Activated T-helper 17 cell treated with anti-CD3 and anti-CD28 coated beads, Interleukin-2, amount 50 U/mL, for 72 hours (primary cell): ENCODE measurements around the gene WEE2. TPM values are rescaled to one million over a fixed set of nuclear protein-coding genes. Genes with fewer than 3 reads are reported as not detected.

ENCODE experiments used
- ATAC-seq: fragments of 150-1000 bp; cut with Tn5 transposase; replicated peaks from 2 replicates; pipeline ENCODE4 v1.10.0; 2021; ENCODE audit warnings: mild to moderate bottlenecking, moderate library complexity
- H3K27ac Mint-ChIP-seq: one replicate; pipeline ENCODE4 v1.8.0; 2022; ENCODE audit warnings: mixed read lengths
- H3K27me3 Mint-ChIP-seq: one replicate; pipeline ENCODE4 v1.8.0; 2022; ENCODE audit warnings: mixed read lengths
- H3K36me3 Mint-ChIP-seq: one replicate; pipeline ENCODE4 v1.8.0; 2022; ENCODE audit warnings: low read depth, mild to moderate bottlenecking, mixed read lengths
- H3K4me1 Mint-ChIP-seq: one replicate; pipeline ENCODE4 v1.8.0; 2022; ENCODE audit warnings: mixed read lengths
- H3K4me3 Mint-ChIP-seq: one replicate; pipeline ENCODE4 v1.8.0; 2022; ENCODE audit warnings: mild to moderate bottlenecking, mixed read lengths
- H3K9me3 Mint-ChIP-seq: one replicate; pipeline ENCODE4 v1.8.0; 2022; ENCODE audit warnings: mixed read lengths
- total RNA-seq, 2 donors: library from RNA; stranded (reverse); gene quantifications; one replicate each; pipeline ENCODE4 v1.2.3, GENCODE V29; 2022

Gene WEE2
- total RNA-seq = under 1 TPM in 1 of 2 donors, not detected in 1; 0.13 TPM

DNA sequence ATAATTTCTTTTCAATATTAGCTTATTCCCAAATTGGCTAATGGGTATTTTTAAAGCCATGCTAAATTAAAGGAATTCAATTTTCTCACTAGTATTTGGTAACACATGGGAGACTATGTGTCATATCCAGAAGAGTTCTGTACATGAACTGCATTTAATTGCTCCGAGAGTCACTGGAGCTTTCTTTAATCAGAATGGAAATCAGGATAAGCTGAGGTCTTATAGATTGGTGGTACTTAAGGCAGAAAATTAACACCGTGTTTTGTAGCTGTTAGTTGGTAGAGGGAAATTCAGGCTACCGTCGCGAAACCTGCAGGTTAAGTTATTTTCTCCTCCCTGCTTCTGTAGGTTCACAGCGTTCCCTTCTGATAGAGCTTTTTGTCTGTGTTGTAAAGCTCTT lies at the start of gene WEE2:
Gene WEE2, plus strand, starts transcription at position 3 of the 400 bp plus-strand sequence. CDS start 406 bp downstream, outside the sequence.
- H3K4me3 Mint-ChIP-seq = no peak within 1 kb of the TSS
- no peaks in the 10 kb centered on the region for H3K4me1 Mint-ChIP-seq
- ATAC-seq = no peak
- no peaks in the 10 kb centered on the region for H3K9me3 Mint-ChIP-seq
- peaks cover 3% of the 10 kb centered on the region for H3K27me3 Mint-ChIP-seq
- no peak within 1 kb of the TSS for H3K27ac Mint-ChIP-seq
- H3K36me3 Mint-ChIP-seq = no peaks in the 10 kb centered on the region

DNA sequence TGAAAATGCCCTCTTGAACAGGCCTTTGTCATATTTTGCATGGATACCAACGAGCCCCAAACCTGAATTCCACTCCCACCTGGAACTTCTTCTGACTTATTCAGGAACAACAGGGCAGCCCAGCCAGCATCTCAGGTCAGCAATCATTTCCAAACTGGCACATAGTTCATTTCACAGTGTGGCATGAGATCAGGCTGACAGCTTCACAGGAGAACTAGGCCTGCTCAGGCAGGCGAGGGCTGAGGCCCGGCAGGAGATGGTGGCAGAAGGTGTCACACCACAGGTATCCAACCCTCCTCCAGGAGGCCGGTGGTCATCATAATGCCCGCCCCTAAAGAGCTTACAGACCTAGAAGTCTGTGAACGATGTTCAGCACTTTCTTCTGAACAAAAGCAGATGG lies 48.7 kb upstream of the WEE2 start:
- ATAC-seq = no peak
- peak overlapping the region; percentile 65 for H3K27ac Mint-ChIP-seq
- H3K36me3 Mint-ChIP-seq = peaks cover 91% of the 10 kb centered on the region
- H3K4me3 Mint-ChIP-seq = no peak overlapping the region
- H3K9me3 Mint-ChIP-seq = no peaks in the 10 kb centered on the region
- no peaks in the 10 kb centered on the region for H3K27me3 Mint-ChIP-seq
- peaks cover 3% of the 10 kb centered on the region for H3K4me1 Mint-ChIP-seq

DNA sequence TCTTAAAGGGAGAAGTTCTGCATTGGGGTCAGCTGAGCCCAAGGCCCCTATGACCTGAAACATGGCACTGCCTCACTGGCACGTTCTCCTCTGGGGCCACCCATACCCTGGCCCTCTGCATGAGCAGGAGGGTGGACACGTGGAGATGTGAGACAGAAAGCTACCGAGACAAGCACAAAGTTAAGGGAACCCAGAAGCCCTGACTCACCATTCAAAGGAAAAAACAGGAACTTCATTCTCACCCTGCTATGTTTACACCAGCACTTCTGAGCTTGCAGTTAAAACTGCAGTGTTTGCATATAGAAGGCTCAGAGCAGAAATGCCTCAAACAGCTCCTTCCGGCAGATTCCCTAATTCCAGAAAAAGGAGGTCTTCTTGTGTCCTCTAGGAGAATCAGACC lies 47.9 kb upstream of the WEE2 start:
- peak; percentile 42 for ATAC-seq
- peak overlapping the region; percentile 65 for H3K27ac Mint-ChIP-seq
- H3K9me3 Mint-ChIP-seq = no peaks in the 10 kb centered on the region
- no peak overlapping the region for H3K4me3 Mint-ChIP-seq
- no peaks in the 10 kb centered on the region for H3K4me1 Mint-ChIP-seq
- peaks cover 89% of the 10 kb centered on the region for H3K36me3 Mint-ChIP-seq
- H3K27me3 Mint-ChIP-seq = no peaks in the 10 kb centered on the region

DNA sequence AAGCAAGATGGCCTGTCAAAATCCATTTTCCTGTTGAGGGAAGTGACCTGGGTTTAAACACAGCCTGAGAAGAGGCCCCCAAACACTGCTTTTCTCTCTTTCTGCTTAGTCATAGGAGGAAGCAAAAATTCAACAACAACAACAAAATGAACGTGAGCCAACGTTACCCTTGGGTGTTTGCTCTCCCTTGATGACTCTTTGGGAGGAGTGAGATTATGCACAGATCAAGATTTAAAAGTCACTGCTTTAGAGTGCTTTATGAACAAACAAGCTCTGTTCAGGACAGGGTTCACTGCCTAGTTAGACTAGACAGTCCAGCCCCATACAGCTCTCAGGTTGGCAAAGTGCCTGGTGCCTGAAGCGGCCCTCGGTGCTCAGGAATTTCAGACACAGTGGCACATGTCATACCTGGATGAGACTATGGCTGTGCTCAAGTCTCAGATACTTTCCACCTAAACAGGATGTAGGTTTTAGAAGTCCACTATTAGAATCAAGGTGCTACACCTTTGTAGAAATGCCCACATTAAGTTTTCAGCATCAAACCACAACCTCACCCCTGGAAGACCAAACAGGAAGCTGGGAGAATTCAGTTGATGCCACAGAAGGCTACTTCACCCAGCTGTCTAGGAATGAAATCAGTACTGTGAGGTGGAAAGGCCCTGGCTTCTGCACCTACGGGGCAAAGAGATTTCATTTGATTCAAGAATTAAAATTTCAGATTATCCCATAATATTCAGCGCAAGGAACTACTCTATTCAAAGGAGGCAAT lies 44.9 kb upstream of the WEE2 start:
- peaks cover 6% of the 10 kb centered on the region for H3K4me1 Mint-ChIP-seq
- peaks cover 73% of the 10 kb centered on the region for H3K36me3 Mint-ChIP-seq
- no peak overlapping the region for H3K4me3 Mint-ChIP-seq
- peak; percentile 32 for ATAC-seq
- H3K27ac Mint-ChIP-seq = peak overlapping the region; percentile 61
- H3K27me3 Mint-ChIP-seq = no peaks in the 10 kb centered on the region
- no peaks in the 10 kb centered on the region for H3K9me3 Mint-ChIP-seq

DNA sequence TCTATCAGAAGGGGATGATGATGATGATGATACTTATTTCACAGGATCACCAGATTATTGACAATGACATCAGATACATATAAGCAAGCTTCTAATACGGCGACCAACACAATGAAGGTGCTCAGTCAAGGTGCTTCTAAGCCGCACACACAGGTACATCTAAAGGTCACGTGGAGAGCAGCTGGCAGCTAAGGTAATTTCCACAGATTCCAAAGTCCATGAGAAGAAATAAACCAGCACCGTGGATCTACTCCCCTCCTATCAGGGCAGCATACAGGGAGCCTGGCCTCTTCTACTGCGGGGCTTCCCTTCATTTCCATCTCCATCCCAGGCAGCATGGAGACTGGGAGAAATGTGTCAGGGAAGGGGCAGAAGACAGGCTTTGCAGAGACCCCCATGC lies 43.7 kb upstream of the WEE2 start:
- peaks cover 61% of the 10 kb centered on the region for H3K36me3 Mint-ChIP-seq
- H3K27me3 Mint-ChIP-seq = no peaks in the 10 kb centered on the region
- no peak overlapping the region for H3K4me3 Mint-ChIP-seq
- ATAC-seq = no peak
- H3K4me1 Mint-ChIP-seq = peaks cover 6% of the 10 kb centered on the region
- peak overlapping the region; percentile 61 for H3K27ac Mint-ChIP-seq
- no peaks in the 10 kb centered on the region for H3K9me3 Mint-ChIP-seq

DNA sequence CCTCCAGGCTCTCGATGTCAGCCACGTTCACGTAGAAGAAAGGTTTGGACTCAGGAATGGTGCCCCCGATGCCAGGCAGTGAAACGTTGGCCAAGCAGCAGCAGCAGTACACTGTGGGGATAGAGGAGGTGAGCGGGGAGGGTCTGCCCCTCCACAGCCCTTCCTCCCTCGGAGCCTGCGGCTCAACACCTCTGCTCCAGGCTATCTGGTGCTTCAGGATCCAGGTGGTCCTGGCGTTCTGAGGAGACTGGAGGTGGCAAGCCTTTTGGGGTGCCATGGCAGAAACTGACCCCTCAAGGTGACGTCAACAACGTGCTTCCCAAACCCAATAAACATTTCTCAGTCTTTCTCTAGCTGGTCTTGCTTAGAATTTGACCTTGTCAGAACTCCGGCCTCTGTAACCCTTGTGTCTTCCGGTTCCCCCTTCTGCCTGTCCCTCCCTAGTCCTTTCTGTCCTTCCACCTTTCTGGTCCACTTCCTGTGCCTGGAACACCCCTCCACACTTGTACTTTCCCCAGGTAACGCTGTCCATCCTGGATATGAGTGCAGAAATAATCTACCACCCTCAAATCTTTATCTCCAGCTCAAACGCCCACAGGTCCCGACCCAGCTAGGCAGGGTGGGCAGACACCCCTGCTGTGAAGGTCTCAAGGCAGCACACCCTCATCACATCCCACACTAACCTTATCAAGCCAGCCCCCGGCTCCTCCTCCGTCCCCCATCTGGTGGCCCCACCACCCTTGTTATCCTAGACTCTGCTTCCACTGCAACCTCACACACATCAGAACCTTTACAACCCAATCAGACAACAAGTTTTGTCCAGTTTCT lies 42.7 kb upstream of the WEE2 start:
- Mint-ChIP-seq H3K9me3 (no peaks in the 10 kb centered on the region), H3K27ac (peak overlapping the region; percentile 61), H3K4me1 (peaks cover 6% of the 10 kb centered on the region), H3K4me3 (no peak overlapping the region), H3K36me3 (peaks cover 58% of the 10 kb centered on the region), H3K27me3 (no peaks in the 10 kb centered on the region)
- ATAC-seq = no peak

DNA sequence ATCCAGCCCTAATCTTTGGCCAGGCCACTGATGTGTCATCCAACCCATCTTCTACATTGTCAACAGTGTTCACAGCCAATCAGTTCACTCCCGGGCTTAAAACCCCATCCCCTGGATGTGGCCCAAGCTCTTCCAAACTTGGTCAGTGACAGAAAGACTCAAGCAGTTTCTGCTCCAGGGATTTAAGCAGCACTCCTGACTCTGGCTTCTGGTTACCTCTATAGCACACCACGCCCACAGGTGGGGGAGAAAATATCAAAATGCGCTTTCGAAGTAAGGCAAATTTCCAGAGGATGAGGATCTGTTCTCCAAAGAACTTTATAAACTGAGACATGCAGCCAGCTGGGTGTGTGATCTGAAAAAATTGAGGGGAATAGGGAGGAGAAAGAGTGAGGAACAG lies 42.1 kb upstream of the WEE2 start:
- Mint-ChIP-seq H3K27me3 (no peaks in the 10 kb centered on the region), H3K4me3 (no peak overlapping the region), H3K4me1 (peaks cover 6% of the 10 kb centered on the region), H3K27ac (peak overlapping the region; percentile 61), H3K36me3 (peaks cover 52% of the 10 kb centered on the region), H3K9me3 (no peaks in the 10 kb centered on the region)
- ATAC-seq = no peak

DNA sequence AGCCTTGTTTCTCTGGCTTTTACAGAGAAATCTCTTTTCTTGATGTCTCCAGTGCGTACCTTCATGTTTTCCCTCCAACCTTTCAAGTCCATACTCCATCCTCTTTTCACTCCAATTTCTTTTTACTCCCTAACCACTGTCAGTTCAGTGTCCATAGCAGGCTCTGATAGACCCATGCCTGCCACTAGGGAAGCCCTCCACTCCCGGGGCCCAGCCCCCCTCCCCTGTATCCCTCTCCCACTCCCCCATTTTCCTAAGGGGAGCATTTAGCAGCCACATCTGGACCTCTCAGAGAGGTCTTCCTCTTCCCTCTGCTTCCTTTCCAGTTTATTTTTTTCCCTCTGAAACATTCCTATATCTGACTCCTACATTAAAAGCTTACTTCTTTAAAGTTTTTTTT lies 39.3 kb upstream of the WEE2 start:
- ATAC-seq = no peak
- H3K27ac Mint-ChIP-seq = no peak overlapping the region
- no peaks in the 10 kb centered on the region for H3K27me3 Mint-ChIP-seq
- H3K36me3 Mint-ChIP-seq = peaks cover 39% of the 10 kb centered on the region
- H3K4me1 Mint-ChIP-seq = peaks cover 6% of the 10 kb centered on the region
- no peak overlapping the region for H3K4me3 Mint-ChIP-seq
- H3K9me3 Mint-ChIP-seq = no peaks in the 10 kb centered on the region

DNA sequence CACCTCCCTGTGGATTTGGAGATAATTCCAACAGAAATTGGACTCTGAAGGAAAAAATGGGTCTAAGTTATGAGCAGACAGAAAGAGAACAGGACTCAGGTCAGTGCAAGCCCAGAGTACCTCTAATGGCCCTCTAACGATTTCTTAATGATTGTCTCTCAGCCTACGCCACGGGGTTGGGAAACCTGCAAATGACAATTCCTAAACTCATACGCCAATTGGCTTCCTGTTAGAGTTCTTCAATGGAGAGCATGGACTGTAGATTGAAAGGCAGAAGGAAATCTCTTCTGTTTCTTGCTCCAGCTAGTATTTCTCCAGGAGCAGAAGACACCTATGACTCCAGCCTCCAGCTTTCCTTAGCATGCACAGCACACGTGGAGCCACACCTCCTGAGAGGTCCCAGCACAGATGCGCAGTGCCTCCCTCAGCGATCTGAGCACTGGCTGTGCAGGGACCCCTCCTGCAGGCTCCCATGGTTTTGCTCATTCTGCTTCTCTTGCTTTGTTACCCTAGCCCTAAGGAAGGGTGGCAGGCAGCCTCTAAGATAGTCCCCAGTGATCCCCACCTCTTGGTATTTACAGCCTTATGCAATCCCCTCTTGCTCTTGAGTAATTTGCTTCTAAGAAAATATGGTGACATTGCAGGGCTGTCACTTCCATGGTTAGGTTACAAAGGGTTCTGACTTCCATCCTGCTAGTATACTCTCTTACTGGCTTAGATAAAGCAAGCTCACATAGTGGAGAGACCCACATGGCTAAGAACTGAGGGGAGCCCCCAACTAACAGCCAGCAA lies 36.3 kb upstream of the WEE2 start:
- ATAC-seq = no peak
- no peak overlapping the region for H3K27ac Mint-ChIP-seq
- H3K9me3 Mint-ChIP-seq = no peaks in the 10 kb centered on the region
- H3K4me3 Mint-ChIP-seq = no peak overlapping the region
- H3K27me3 Mint-ChIP-seq = no peaks in the 10 kb centered on the region
- H3K36me3 Mint-ChIP-seq = peaks cover 32% of the 10 kb centered on the region
- peaks cover 4% of the 10 kb centered on the region for H3K4me1 Mint-ChIP-seq

DNA sequence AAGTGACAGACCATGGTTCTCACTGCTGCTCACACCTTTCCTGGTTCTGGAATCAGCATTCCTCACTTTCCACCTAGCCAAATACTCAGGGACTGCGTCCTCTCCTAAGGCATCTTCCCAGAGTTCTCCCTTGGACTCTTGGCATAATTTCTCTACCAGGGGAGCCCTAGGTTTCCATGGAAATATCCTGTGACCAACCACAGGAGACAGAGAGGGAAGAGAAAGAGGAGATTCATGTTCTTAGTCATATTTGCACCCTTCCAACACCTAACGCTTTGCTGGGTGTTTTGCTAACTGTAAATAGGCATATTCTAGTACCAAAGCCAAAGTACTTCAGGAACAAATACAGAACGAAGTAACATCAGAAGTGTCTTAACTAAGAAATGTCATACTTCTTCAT lies 34.8 kb upstream of the WEE2 start:
- no peak overlapping the region for H3K4me3 Mint-ChIP-seq
- no peak for ATAC-seq

DNA sequence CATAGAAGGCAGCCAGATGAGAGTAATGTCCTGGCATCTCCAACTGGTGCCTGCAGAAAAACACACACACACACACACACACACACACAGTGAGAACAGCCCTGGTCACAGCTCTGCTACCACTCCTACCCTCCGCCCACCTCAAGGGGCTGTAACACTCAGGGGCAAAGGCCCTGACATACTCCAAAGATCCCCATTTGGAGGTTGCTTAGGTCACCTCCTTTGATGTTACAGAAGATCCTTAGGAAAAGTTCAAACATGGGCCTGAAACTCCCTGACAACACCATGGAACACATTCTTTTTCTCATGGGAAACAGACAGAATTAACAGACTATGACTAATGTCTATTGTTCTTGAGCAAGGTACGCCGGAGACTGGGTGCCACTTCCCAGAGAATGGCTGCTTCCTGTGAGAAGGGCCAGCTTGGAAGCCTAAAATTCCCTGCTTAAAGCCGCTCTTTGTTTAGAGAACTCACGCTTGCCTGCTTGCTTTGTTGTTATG lies 33.9 kb upstream of the WEE2 start:
- H3K27ac Mint-ChIP-seq = peak overlapping the region; percentile 56
- peaks cover 38% of the 10 kb centered on the region for H3K36me3 Mint-ChIP-seq
- ATAC-seq = no peak
- H3K4me3 Mint-ChIP-seq = no peak overlapping the region
- H3K4me1 Mint-ChIP-seq = peaks cover 10% of the 10 kb centered on the region
- H3K27me3 Mint-ChIP-seq = no peaks in the 10 kb centered on the region
- no peaks in the 10 kb centered on the region for H3K9me3 Mint-ChIP-seq

More for the DNA sequence above, 34.8 kb upstream of the WEE2 start:
- Mint-ChIP-seq H3K36me3 (peaks cover 32% of the 10 kb centered on the region), H3K4me1 (peaks cover 4% of the 10 kb centered on the region), H3K9me3 (no peaks in the 10 kb centered on the region), H3K27me3 (no peaks in the 10 kb centered on the region), H3K27ac (no peak overlapping the region)

DNA sequence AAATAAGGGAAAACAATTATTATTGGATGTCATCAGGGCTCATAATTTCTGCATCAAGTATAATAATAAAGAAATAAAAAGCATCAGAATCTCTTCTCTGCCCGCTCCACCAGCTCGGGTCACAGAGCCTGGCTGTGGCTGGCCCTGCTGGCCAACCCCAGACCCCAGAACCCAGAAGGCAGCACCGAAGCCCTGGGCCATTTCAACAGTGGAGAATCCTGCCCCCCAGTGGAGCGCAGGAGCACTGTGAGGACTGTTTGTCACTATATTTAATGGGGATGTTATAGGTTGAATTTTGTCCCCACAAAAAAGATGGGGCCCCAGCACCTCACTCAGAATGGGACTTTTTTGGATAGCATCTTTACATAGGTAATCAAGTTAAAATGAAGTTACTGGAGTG lies 33.5 kb upstream of the WEE2 start:
- no peak overlapping the region for H3K4me3 Mint-ChIP-seq
- no peak for ATAC-seq
- peak overlapping the region; percentile 20 for H3K27ac Mint-ChIP-seq
- H3K4me1 Mint-ChIP-seq = peaks cover 11% of the 10 kb centered on the region
- no peaks in the 10 kb centered on the region for H3K9me3 Mint-ChIP-seq
- peaks cover 40% of the 10 kb centered on the region for H3K36me3 Mint-ChIP-seq
- H3K27me3 Mint-ChIP-seq = no peaks in the 10 kb centered on the region

DNA sequence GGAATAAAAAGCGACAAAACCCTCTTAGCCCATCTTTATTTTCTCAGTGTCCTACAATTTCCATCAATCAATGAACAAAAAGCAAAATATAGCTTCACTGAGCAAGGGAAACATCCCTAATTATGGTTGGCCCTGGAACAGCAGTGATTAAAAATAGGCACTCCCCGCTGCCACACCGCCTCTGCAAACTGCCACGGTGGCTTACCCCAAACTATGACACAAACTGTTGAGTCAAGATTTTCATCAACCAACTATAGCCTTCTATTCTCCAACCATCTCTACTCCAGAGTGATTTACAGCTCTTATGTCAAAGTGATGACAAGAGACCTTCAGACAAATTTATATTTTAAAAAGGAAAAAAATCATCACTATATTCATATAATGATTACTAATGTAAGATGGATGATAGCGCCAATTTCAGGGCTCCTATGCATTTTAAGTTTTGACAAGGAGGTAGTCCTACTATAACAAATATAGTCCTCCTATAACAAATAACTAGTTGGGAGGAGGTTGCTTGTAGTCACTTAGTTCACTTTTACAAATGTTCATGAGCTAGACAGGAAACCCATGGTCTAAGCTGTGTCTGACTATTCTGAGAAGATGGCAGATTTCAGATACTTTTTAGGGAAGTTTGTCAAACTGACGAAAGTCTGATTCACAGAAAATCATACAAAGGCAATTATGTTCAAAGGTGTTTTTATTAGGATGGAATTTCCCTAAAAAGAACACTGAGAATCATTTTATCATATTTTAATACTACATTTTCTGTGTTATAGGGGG lies 32.5 kb upstream of the WEE2 start:
- no peak overlapping the region for H3K4me3 Mint-ChIP-seq

DNA sequence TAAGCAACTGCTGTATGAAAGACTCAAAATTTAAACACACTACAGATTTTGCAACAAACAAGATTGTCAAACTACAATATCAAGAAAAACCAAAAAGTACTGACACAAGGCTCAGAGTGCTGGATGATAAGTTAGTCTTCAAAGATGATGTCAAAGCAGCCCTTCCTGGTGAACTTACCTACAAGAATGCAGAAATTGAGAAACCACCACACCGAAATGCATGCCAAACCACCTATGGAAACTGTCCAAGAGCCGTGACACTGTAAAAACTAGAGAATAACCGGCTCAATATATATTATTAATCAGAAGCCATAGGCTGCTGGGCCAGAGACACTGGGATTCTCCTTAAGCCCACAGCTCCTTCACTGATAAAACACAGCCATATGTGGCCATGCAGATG lies 31.5 kb upstream of the WEE2 start:
- Mint-ChIP-seq H3K4me1 (peaks cover 11% of the 10 kb centered on the region), H3K36me3 (peaks cover 48% of the 10 kb centered on the region), H3K4me3 (no peak overlapping the region), H3K9me3 (no peaks in the 10 kb centered on the region), H3K27ac (no peak overlapping the region), H3K27me3 (no peaks in the 10 kb centered on the region)
- ATAC-seq = no peak

More for the DNA sequence above, 32.5 kb upstream of the WEE2 start:
- peaks cover 41% of the 10 kb centered on the region for H3K36me3 Mint-ChIP-seq
- H3K4me1 Mint-ChIP-seq = peaks cover 11% of the 10 kb centered on the region
- no peaks in the 10 kb centered on the region for H3K27me3 Mint-ChIP-seq
- ATAC-seq = peak; percentile 85
- no peaks in the 10 kb centered on the region for H3K9me3 Mint-ChIP-seq
- H3K27ac Mint-ChIP-seq = peak overlapping the region; percentile 20
